ENCODE measurements around the gene PRR33.

PRR33 gene

DNA sequence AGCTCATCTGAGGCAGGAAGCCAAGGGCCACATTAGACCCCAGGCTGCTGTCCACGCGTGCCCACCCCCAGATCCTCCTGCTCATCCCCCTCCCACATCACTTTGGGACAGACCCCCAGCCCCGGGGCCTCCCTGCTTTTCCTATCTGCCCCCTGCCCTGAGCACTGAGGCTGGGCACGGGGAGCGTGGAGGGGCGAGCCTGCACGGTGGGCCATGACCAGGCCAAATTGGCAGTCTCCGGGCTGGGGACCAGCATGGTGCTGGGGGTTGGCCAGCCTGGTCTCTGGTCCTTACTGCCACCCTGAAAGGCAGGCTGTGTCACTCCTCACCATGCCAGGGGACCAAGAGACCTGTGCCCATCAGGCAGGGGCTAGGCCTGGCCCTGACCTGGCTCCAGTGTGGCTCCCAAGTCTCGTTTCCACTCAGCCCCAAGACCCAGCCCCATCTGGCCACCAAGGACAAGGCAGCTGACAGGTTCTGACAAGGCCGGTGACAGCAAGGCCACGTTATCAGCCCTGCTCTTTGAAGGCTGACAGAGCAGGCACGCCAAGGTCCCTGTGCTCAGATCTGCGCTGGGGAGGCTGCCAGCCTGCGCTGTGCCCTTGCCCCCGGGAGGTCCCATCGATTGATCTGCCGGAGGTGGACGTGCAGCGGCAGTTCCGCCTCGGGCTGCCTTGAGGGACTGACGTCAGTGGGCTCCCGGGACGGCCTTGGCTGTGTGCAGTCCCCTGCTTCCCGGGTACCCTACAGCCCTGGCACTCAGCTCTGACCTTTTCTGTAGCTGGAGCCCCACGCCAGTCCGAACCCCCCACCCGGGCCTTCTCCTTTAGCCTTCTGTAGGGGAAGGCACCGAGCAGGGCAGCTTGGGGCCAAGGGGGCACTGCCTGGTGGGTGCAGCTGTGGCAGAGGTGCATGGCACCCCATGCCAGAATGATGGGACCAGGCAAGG lies 49.3 kb downstream of the PRR33 start:
- no peaks in the 10 kb centered on the region for H3K36me3 ChIP-seq (ENCODE audit: insufficient read depth, low read length)
- H3K4me3 ChIP-seq (ENCODE audit: low read depth, low read length) = no peak overlapping the region
- H3K79me2 ChIP-seq (ENCODE audit: control insufficient read depth, insufficient read depth, low read length, unreplicated experiment) = no peaks in the 10 kb centered on the region
- H3K4me1 ChIP-seq (ENCODE audit: control insufficient read depth, insufficient read depth, low read length, unreplicated experiment) = peaks cover 13% of the 10 kb centered on the region
- no peaks in the 10 kb centered on the region for H3K27me3 ChIP-seq (ENCODE audit: insufficient read depth, low read length)
- no peak overlapping the region for H2AFZ ChIP-seq (ENCODE audit: low read length, unreplicated experiment)
- H3K27ac ChIP-seq (ENCODE audit: low read depth, low read length) = no peak overlapping the region

DNA sequence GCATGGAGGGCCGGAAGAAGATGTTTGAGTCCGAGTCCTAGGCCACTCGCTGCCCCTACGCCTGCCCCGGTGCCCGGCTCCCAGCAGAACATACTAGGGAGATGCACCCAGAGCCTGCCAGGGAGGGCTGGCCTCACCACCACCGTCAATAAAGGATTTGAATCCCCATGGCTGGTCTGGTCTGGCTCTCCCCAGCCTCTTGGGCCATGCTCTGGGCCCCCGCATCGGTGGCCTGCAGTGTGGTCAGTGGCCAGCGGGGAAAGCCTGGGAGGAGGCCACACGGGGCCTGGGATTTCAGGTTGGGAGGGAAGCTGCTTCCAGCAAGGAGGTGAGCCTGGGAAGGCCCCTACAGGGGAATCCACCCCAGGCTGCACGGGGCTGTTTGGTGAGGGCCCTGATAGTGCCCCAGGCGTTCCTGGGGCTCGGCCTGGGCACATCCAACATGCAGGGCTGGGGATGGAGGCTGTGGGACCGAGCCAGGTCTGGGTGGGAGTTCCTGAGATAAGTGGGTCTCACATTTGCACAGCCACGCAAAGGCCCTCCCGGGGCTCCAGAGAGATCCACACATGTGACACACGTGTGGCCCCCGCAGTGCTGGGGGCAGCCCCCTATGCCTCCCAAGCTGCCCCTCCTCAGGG lies 50.1 kb downstream of the PRR33 start:
- Histone ChIP-seq H3K4me1 (ENCODE audit: control insufficient read depth, insufficient read depth, low read length, unreplicated experiment) (peaks cover 13% of the 10 kb centered on the region), H3K4me3 (ENCODE audit: low read depth, low read length) (no peak overlapping the region), H3K27ac (ENCODE audit: low read depth, low read length) (no peak overlapping the region), H3K27me3 (ENCODE audit: insufficient read depth, low read length) (no peaks in the 10 kb centered on the region), H3K36me3 (ENCODE audit: insufficient read depth, low read length) (no peaks in the 10 kb centered on the region), H3K79me2 (ENCODE audit: control insufficient read depth, insufficient read depth, low read length, unreplicated experiment) (no peaks in the 10 kb centered on the region), H2AFZ (ENCODE audit: low read length, unreplicated experiment) (no peak overlapping the region)

DNA sequence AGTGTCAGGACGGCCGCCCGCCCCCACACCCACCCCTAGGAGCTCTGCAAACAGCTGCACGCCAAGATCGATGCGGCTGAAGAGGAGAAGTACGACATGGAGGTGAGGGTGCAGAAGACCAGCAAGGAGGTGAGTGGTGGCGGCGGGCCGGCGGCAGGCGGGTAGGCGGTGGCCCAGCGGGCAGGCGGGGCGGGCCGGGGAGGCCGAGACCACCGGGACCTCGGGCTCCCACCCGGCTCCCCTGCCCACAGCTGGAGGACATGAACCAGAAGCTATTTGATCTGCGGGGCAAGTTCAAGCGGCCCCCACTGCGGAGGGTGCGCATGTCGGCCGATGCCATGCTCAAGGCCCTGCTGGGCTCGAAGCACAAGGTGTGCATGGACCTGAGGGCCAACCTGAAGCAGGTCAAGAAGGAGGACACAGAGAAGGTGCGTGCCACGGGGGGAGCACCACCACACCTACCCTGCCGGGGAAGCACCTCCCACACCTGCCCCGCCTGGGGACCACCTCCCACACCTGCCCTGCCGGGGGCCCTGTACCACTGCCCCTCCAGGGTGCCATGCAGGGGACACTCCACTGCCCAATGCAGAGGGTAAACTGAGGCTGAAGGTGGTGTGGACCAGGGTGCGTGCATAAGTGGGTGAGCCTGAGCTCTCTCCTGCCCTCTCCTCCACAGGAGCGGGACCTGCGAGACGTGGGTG lies 50.8 kb downstream of the PRR33 start:
- H3K27me3 ChIP-seq (ENCODE audit: insufficient read depth, low read length) = no peaks in the 10 kb centered on the region
- H3K4me3 ChIP-seq (ENCODE audit: low read depth, low read length) = no peak overlapping the region
- H3K4me1 ChIP-seq (ENCODE audit: control insufficient read depth, insufficient read depth, low read length, unreplicated experiment) = peaks cover 13% of the 10 kb centered on the region
- no peaks in the 10 kb centered on the region for H3K36me3 ChIP-seq (ENCODE audit: insufficient read depth, low read length)
- no peak overlapping the region for H3K27ac ChIP-seq (ENCODE audit: low read depth, low read length)
- no peaks in the 10 kb centered on the region for H3K79me2 ChIP-seq (ENCODE audit: control insufficient read depth, insufficient read depth, low read length, unreplicated experiment)
- no peak overlapping the region for H2AFZ ChIP-seq (ENCODE audit: low read length, unreplicated experiment)

DNA sequence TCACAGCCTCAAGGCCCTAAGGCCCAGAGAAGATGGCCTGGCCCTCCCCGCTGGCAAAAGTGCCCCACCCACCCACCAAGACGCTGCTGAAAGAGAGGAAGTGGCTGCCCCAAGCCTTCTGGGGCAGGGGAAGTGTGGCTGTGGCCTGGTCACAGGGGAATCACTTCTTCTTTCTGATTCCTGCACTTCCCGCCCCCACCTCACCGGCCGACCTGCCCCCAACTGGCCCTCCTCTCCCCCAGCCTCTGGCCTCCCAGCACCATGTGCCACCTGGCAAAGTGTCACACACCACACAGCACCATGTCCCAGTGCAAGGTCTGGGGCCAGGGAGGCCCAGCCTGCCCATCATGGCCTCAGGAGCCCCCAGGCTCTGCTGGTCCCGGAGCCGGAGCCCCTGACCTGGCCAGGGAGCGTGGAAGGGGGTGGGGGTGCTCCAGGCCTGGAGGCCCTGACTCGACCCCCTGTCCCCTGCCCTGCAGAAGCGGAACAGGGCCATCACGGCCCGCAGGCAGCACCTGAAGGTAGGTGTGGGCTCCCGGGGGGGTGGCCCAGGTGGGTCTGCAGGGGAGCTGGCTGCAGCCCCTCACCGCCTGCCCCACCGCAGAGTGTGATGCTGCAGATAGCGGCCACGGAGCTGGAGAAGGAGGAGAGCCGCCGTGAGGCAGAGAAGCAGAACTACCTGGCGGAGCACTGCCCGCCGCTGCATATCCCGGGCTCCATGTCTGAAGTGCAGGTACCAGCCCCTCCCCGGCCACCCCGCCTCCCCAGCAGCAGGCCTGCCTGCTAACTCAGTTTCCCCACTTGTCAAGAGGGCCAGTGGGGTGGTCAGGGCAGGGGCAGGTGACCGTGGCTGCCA lies 51.5 kb downstream of the PRR33 start:
- H2AFZ ChIP-seq (ENCODE audit: low read length, unreplicated experiment) = no peak overlapping the region
- H3K4me1 ChIP-seq (ENCODE audit: control insufficient read depth, insufficient read depth, low read length, unreplicated experiment) = peaks cover 13% of the 10 kb centered on the region
- no peaks in the 10 kb centered on the region for H3K79me2 ChIP-seq (ENCODE audit: control insufficient read depth, insufficient read depth, low read length, unreplicated experiment)
- no peaks in the 10 kb centered on the region for H3K27me3 ChIP-seq (ENCODE audit: insufficient read depth, low read length)
- H3K27ac ChIP-seq (ENCODE audit: low read depth, low read length) = no peak overlapping the region
- no peaks in the 10 kb centered on the region for H3K36me3 ChIP-seq (ENCODE audit: insufficient read depth, low read length)
- H3K4me3 ChIP-seq (ENCODE audit: low read depth, low read length) = no peak overlapping the region

DNA sequence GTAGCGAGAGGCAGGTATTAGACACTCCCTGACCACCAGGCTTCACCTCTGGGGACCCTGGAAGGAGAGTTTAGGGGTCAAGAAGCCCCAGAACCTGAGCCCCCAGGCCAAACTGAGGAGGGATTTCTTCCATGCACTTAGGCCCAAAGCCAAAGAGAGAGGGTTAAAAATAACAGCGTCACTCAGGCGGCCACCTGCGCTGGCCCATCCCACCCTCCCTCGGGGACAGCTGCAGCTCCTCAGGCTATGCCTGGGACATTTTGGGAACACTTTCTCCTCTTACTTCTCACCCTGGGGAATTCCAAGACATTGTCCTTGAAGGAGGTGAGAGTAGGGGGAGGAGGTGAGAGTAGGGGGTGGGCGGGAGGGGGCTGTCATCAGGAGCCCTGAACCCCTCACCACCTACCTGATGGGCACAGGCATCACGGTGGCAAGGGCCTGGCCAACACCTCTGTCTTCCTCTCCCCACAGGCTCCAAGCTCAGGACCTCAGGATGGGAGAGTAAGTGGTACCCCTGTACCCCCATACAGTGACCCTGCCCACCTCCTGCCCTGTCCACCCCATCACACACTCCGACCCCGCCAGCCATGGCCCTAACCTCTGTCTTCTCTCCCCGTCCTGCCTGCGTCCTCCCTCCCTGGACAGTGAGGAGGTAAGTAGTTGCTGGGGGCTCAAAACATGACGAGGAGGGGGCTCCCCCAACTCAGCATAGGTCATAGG lies 52.3 kb downstream of the PRR33 start:
- no peak overlapping the region for H2AFZ ChIP-seq (ENCODE audit: low read length, unreplicated experiment)
- H3K79me2 ChIP-seq (ENCODE audit: control insufficient read depth, insufficient read depth, low read length, unreplicated experiment) = no peaks in the 10 kb centered on the region
- peaks cover 5% of the 10 kb centered on the region for H3K4me1 ChIP-seq (ENCODE audit: control insufficient read depth, insufficient read depth, low read length, unreplicated experiment)
- H3K27ac ChIP-seq (ENCODE audit: low read depth, low read length) = no peak overlapping the region
- H3K4me3 ChIP-seq (ENCODE audit: low read depth, low read length) = no peak overlapping the region
- H3K27me3 ChIP-seq (ENCODE audit: insufficient read depth, low read length) = no peaks in the 10 kb centered on the region
- no peaks in the 10 kb centered on the region for H3K36me3 ChIP-seq (ENCODE audit: insufficient read depth, low read length)

DNA sequence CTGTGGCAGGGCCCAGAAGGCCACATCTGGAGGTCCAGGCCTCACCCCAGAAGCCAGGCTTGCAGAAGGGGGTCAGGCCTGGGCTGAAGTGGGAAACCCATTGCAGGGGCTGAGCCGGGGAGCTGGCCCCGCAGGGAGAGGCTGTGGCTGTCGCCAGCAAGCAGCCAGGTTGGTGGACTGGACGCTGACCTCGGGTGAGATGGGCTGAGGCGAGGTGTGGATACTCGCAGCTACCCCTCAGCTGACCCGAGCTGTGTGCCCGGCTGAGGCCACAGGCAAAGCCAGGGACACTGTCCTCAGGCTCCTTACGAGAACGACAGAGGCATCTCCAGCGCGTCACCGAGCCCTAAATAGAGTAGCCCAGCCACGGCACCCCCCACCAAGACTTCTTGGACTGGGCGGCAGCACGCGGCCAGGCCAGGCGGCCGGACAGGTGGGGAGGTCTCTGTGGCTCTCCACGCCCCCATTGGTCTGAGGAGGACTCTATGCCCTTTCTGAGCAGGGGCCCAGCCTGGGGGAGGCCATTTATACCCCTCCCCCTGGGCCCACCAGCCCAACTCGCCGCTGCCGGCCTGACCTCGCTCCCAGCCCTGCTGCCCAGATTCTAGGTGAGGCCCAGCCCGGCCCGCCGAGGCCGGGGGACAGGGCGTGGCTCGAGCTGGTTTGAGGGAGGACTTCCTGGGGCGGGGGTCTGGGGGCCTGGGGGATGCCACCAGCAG lies 53.1 kb downstream of the PRR33 start, which contains the start of gene TNNI2:
Gene TNNI2 (plus strand): TSS at position 556 of the 719 bp plus-strand sequence. CDS start 716 bp downstream, outside the sequence.
- H3K4me1 ChIP-seq (ENCODE audit: control insufficient read depth, insufficient read depth, low read length, unreplicated experiment) = no peaks in the 10 kb centered on the region
- no peak within 1 kb of the TSS for H3K27ac ChIP-seq (ENCODE audit: low read depth, low read length)
- no peak within 1 kb of the TSS for H2AFZ ChIP-seq (ENCODE audit: low read length, unreplicated experiment)
- H3K79me2 ChIP-seq (ENCODE audit: control insufficient read depth, insufficient read depth, low read length, unreplicated experiment) = no peaks in the 10 kb centered on the region
- no peaks in the 10 kb centered on the region for H3K36me3 ChIP-seq (ENCODE audit: insufficient read depth, low read length)
- H3K27me3 ChIP-seq (ENCODE audit: insufficient read depth, low read length) = no peaks in the 10 kb centered on the region
- H3K4me3 ChIP-seq (ENCODE audit: low read depth, low read length) = no peak within 1 kb of the TSS

All from ACC112 (cell line).